Stimulated activated CD4-positive, alpha-beta T cell treated with anti-CD3 and anti-CD28 coated beads, Interleukin-4, amount 100 ng/mL, for 48 hours (primary cell): ENCODE measurements around the gene RD3L.
"Not testable (repeated sequence)": the region's sequence is repeated elsewhere in the genome, so short reads cannot be mapped to it uniquely, and the experiment has no call there.

Experiments used
- DNase-seq, 2 donors: peaks; one replicate each; pipeline ENCODE4 v3.0.0-alpha.2; 2020; ENCODE audit warnings: low read depth in 2 of 2

The RD3L gene

GRCh38 chr14:103928011-103928890 lies 14.1 kb downstream of the RD3L start, which contains the start of gene TDRD9:
TSS of gene TDRD9 (plus strand) at chr14:103928456. CDS start at chr14:103928510, 54 bp downstream.
- DNase-seq, result no peak

- no peak for DNase-seq
These were observed 14.8 kb downstream of the RD3L start for GRCh38 chr14:103927566-103927965.

- no peak for DNase-seq
These were observed 17.0 kb downstream of the RD3L start for GRCh38 chr14:103925316-103925715.

- DNase-seq, result no peak
These were observed 18.5 kb downstream of the RD3L start for GRCh38 chr14:103923863-103924262.

- not testable (repeated sequence) for DNase-seq
These were observed 20.5 kb downstream of the RD3L start for GRCh38 chr14:103921855-103922200.

GRCh38 chr14:103920981-103921854 lies 21.1 kb downstream of the RD3L start:
- DNase-seq, result peak; percentile 91 to 92

GRCh38 chr14:103916636-103917262 lies 25.6 kb downstream of the RD3L start:
- no peak for DNase-seq

- no peak for DNase-seq
These were observed 26.7 kb downstream of the RD3L start for GRCh38 chr14:103915616-103916015.

GRCh38 chr14:103910984-103911383 lies 31.3 kb downstream of the RD3L start:
- no peak for DNase-seq

- peak; percentile 65 to 72 for DNase-seq
These were observed 31.9 kb downstream of the RD3L start for GRCh38 chr14:103910262-103910935.

- no peak for DNase-seq
These were observed 32.6 kb downstream of the RD3L start for GRCh38 chr14:103909531-103910261.

- DNase-seq, result no peak
These were observed 33.7 kb downstream of the RD3L start for GRCh38 chr14:103908580-103908979.

- no peak for DNase-seq
These were observed 36.4 kb downstream of the RD3L start for GRCh38 chr14:103905842-103906456.

GRCh38 chr14:103904493-103905107 lies 37.7 kb downstream of the RD3L start:
- DNase-seq, result no peak

GRCh38 chr14:103899833-103900232 lies 42.5 kb downstream of the RD3L start:
- DNase-seq, result no peak

- DNase-seq, result no peak
These were observed 43.0 kb downstream of the RD3L start for GRCh38 chr14:103899316-103899715.

GRCh38 chr14:103898711-103899110 lies 43.6 kb downstream of the RD3L start:
- DNase-seq, result no peak

GRCh38 chr14:103898204-103898603 lies 44.1 kb downstream of the RD3L start:
- no peak for DNase-seq

GRCh38 chr14:103897075-103897947 lies 45.0 kb downstream of the RD3L start:
- DNase-seq, result no peak
